Right forelimb (tissue), 1 donor: ENCODE data around the gene MAGI2.

ENCODE experiments used
- DNase-seq: peaks from one replicate; pipeline ENCODE4 v3.0.0-alpha.2; 2018

MAGI2 gene

GRCh38 chr7:78159545-78159944 lies 1293.9 kb downstream of the MAGI2 start:
- DNase-seq: no peak

- DNase-seq: no peak
These were observed 1300.2 kb downstream of the MAGI2 start for GRCh38 chr7:78153285-78153684.

DNA sequence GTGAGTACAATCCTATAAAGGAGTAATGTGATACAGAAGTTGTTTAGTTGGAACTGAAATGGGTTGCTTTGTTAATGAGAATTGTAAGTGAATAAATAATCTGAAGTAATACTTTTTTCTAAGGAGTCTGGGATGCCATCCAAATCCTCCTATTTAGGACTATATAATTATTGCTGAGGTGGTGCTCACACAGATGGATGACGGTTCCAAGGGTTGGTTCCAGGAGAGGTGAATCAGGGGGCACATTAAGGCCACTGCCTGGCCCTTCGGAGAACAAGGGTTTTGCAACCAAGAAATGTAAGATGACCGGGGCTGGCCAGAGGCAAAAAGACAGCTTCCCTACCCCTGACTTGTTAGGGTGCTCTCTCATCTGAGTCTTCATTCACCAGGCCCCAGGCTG lies 1302.2 kb downstream of the MAGI2 start:
- no peak for DNase-seq

GRCh38 chr7:78149787-78150186 lies 1303.7 kb downstream of the MAGI2 start:
- DNase-seq: no peak

- no peak for DNase-seq
These were observed 1305.1 kb downstream of the MAGI2 start for GRCh38 chr7:78148166-78148894.

GRCh38 chr7:78146546-78146945 lies 1306.9 kb downstream of the MAGI2 start:
- DNase-seq: no peak

DNA sequence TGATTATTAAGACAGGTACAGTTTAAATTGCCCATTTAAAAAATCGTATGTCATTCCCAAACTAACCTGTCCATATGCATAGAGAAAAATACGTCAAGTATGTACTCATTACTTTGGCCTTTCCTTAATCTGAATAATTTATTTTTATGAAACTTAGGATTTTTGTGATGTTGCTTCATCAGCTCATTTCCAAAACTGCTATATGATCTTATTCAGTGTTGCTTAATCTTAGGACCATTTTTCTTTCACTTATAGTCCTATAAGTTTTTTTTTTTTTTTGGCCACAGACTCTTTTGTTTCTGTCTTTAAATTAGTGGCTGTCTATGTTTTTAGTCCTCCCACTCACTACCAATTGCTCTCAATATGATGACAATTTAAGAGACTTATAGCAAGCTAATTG lies 1309.8 kb downstream of the MAGI2 start:
- no peak for DNase-seq

DNA sequence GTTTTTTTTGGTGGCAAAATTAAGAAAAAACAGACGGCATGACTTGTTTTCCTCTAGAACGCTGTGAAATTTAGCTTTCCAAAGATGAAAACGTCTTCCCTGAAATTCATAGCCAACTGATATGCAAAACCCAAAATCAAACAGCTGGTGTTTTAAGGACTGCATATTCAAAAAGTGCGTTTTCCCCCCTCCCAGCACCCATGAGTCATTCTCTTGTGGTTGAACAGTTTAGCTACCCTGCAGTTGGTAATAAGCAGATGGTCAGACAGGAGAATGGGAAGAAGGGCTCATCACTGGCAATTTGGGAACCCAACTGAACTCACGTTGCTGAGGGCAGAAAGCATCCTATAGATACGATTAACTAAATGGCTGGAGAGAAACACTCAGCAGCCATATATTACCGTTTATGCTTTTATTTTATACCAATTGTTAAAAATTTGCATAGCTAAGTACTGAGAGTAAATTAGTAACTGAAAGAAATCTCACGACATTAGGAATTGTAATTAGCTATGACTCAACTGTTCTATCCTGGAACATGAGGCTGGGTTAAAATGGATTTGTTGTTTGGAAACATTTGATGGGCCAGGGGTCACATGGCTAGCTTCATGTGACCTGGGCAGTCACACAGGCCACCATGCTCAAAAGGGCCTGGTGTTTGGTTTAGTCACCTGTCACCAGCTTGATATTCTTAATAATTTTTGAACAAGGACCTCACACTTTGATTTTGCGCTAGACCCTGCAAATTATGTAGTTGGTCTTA lies 1311.8 kb downstream of the MAGI2 start:
- DNase-seq: no peak

DNA sequence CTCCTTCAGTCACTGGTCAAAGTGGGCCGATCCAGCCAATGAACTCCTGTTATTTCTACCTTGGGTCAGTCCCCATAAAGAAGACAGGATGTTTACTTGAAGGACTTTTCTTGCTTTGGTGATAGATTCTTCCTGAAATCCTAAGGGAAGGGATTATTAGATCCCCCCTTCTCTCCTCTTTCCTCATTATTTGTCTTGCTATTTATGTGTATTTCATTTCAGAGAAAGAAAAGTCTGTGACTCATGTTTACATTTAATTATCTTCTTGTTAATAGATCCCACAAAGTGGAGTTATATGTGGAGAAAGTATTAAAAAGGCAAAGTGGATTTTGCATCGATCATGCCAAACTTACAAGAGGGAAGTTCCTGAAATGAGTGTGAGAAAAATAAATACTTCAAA lies 1313.4 kb downstream of the MAGI2 start:
- DNase-seq: no peak

GRCh38 chr7:78139335-78139734 lies 1314.1 kb downstream of the MAGI2 start:
- no peak for DNase-seq

DNA sequence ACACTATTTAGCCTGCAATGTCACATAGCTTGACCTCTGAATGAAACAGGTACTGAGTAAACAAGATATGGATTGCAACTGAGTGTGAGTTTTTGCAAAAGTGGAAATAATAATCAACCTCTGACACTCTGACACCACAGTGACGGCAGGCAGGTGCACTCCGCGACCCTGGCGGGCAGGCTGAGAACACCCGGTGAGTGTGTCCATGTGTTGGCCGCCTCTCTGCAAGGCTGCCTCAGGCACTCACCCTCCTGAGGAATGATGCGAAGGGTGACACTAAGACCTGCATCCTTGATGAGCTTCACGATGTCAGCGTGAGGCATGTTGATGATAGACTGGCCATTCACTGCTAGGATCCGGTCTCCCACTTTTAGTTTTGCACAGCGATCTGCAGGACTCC lies 1318.7 kb downstream of the MAGI2 start:
- DNase-seq: no peak

- DNase-seq: no peak
These were observed 1319.2 kb downstream of the MAGI2 start for GRCh38 chr7:78134256-78134655.

DNA sequence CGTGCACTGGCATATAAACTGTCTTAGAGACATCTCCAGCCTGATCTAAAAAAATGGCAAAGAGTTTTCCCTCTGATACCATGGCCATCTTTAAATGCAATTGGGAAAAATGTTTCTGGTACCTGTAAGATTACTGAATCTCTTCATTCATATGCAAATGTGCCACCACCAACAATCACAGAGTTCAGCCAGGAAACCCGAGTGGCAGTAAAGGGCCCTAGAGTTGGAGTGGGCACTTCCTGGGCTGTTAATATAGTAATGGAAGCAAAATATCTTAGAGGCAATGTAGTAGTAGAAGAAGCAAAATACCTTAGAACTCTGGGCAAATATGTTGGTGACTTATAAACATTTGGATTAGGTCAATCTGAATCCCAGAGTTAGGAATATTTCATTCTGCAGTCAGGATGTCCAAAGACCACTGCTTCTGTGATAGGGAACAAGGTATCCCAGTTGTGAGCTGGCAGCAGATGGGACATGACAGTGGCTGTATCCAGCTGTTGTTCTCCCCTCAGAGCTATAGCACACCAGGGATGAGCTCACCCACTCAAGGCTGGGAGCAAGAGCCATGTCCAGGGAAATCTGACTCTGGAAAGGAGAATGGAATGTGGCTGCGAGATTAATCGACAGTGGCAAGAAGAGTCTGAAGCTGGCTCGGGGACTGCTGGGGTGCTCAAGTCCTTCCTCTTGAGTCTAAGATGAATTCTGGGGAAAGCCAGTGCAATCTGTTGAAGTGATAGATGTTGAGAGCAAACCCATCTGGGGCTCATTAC lies 1322.8 kb downstream of the MAGI2 start:
- no peak for DNase-seq

DNA sequence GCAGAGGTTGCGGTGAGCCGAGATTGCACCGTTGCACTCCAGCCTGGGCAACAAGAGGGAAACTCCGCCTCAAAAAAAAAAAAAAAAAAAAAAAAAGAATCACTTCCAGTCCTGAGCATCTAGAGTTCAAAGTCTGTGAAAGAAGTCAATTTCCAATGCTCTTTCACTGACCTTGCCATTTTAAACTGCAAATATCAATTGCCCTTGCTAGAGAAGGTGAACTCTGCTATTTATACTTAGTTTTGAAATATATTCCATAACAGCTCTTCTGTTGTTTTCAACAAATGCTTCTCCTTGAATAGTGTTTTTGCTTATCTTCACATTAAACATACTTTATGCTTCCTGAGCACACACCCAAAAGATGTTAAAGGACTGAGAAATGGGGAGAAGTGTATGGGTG lies 1323.6 kb downstream of the MAGI2 start:
- no peak for DNase-seq

DNA sequence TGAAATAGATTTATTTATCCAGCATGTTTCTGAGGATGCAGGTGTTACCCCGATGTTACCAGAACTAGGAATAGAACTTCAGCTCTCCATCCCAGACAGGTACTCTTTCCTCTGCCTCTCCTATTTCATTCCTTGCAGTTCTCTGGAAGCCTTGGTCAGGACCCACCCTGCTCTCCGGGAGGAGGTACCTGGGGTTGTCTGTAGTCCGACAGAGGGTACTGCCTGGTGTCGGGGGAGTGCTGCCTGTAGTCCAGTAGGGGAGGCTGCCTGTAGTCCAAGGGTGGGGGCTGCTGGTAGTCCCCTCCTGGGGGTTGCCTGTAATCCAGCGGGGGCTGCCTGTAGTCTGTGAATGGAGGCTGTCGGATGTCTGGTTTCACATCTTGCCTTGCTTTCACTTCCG lies 1326.5 kb downstream of the MAGI2 start:
- no peak for DNase-seq

DNA sequence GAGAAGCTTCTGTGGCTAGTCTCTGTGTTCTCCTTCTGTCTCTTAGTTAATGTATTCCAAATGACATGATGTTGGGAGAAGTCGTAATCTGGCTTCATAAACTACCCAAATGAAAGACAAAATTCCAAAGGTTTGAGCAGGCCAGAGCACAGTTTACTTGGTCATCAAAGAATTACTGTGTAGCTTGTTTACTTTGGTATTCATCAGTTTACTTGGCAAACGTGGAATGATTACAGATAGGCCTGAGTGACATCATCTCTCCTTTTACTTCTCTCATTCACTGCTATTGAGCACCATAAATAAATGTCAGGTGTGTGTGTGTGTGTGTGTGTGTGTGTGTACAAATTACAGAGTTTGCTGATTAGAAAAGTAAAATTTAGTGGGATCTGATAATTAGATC lies 1327.6 kb downstream of the MAGI2 start:
- no peak for DNase-seq

DNA sequence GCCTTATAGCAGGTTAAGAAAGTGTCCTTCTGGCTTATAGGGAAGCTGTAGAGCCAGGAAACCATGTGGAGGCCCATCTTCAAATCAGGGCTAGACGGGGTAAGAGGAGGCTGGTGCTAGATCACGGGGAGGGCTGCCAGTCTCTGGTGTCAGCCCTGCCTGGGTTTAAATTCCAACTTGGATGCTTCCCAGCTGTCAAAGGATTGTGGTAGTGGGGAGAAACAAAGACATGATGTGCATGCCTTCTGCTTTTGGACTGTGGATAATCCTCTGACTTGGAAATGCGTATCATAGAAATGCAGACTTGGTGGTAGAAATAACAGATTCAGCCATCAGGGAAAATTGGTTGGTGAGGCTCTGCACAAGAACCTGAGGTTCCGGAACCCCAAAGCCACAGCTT lies 1329.3 kb downstream of the MAGI2 start:
- DNase-seq: no peak

- no peak for DNase-seq
These were observed 1331.6 kb downstream of the MAGI2 start for GRCh38 chr7:78121888-78122287.

GRCh38 chr7:78118470-78118869 lies 1335.0 kb downstream of the MAGI2 start:
- no peak for DNase-seq

DNA sequence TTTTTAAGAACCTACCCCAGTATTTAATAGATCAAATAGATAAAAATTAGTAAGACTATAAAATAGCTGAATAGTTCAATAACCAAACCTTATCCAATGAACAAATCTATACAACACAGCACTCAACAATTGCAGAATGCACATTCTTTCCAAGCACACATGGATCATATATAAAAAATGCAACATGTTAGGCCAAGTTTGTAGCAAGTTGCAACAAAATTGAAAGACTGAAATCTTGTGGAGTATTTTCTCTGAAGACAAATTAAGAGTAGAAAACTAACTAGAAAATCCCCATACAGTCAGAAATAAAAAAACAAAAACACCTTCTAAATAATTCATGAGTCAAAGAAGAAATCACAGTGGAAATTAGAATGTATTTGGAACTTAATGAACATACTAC lies 1337.6 kb downstream of the MAGI2 start:
- no peak for DNase-seq

- DNase-seq: no peak
These were observed 1338.5 kb downstream of the MAGI2 start for GRCh38 chr7:78114993-78115392.

DNA sequence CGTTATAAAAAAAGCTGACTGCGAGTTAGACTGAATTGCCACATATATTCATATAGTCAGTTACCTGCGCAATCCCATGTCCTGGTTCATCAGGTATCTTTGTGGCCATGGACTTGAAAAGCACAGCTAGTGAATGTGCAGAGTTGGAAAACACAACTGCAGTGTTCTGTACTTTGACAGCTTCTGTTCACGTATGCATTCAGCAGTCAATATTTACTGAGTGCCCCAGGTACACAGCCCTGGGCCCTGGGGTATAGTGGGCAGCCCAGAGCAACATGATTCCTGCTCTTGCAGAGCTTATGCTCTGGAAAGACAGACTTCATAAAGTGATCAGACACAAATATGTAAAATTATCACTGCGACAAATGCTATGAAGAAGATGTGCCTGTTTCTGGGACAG lies 1341.0 kb downstream of the MAGI2 start:
- DNase-seq: no peak

- no peak for DNase-seq
These were observed 1342.1 kb downstream of the MAGI2 start for GRCh38 chr7:78111386-78111785.

DNA sequence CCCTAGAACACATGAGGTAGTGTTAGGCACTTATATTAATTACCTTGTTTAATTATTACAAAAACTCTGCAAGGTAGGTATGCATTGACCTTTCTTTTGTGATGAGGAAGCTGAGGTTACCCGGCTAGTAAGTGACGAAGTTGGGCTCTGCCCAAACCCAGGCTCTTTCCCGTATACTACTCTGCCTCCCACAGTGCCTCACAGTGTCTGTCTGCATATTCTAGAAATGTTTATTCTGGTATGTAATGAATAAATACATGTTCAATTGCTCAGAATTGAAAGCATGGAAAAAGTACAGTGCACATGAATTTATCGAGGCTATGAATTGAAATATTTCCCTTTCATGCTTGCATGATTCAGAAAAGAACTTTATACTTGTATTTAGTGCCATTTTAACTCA lies 1350.0 kb downstream of the MAGI2 start:
- DNase-seq: no peak
